T-helper 22 cell (primary cell): Measurements from ENCODE around the gene FUBP3.

ENCODE experiments used
- DNase-seq: peaks from one replicate; pipeline ENCODE4 v3.0.0-alpha.2; 2020; ENCODE audit warnings: low read depth

FUBP3 gene

DNA sequence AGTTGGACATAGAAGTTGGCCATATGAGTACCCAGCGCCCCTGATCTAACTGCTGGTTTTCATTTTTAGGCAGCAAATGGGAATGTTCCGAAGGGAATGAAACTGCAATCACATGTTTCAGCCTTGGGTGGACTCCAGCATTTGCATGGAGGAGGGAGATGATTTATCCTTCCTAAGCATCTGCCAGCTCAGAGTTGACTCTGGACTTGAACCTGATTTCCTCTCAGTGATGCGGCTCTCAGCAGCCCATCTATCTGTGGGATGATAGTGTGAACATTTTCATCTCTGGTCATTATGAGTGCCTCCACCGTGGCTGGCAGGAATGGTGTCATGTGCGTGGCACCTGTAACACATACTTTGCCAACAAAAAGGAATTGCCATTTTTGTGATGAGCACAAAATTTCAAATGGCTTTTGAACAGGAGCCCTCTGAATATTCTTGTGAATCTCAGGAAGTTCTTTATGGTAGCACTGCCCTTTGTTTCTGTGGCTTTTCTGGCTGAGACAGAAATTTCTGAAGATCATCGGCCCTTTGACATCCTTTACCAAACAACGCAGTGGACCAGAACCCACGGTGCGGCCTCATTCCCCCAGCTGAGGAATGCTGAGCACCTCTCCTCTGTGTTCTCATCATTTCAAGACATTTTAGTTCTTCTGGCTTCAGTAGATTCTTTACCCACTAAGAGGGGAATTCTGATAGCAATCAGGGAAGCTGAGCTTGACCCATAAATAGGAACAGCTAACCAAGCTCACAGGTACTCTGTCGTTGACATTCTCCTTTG, 28.5 kb downstream of the FUBP3 start:
- DNase-seq = no peak

DNA sequence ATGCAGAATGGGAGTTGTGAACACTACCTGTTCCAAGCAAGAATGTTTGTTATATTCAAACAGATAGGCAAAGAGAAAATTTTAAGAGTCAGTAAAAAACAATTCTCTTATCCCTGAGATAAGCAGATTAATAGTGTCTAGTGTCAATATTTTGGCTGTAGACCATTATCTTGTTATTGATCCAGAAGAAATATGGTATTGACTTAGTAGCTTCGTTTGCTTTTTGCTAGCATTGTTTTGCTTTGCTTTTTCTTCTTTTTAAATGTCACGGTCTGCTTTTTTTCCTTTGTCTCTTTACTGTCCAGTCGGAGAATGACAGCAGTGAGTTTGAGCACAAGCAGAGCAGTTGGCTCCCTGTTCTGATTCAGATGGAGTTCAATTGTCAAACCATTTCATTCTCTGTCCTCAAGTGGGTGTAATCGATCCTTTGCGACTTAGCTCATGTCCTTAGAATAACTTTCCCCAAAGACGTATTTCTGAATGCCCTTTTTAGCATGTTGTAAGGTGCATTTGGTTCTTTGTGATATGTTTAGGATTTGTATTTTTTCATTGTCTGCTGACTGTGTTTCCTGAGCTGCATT, 29.3 kb downstream of the FUBP3 start:
- no peak for DNase-seq

DNA sequence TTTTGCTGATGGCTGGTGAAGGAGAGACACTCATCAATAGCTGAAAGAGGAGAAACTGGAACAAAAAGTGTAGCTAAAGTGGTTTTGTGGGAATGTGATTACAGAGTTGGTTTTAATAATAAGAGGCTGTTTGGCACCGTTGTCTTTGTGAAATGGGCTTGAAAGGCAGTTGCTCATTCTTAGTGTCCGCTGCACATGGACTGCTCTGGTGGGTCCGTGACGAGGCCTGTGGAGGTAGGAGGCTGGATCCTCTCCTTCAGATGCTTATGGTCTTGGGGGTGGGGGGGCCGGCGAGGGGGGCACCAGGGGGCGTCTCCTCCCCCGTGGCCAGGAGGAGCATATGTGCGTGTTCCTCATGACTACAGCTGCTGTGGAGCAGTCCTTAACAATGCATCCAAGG, 29.8 kb downstream of the FUBP3 start:
- no peak for DNase-seq

DNA sequence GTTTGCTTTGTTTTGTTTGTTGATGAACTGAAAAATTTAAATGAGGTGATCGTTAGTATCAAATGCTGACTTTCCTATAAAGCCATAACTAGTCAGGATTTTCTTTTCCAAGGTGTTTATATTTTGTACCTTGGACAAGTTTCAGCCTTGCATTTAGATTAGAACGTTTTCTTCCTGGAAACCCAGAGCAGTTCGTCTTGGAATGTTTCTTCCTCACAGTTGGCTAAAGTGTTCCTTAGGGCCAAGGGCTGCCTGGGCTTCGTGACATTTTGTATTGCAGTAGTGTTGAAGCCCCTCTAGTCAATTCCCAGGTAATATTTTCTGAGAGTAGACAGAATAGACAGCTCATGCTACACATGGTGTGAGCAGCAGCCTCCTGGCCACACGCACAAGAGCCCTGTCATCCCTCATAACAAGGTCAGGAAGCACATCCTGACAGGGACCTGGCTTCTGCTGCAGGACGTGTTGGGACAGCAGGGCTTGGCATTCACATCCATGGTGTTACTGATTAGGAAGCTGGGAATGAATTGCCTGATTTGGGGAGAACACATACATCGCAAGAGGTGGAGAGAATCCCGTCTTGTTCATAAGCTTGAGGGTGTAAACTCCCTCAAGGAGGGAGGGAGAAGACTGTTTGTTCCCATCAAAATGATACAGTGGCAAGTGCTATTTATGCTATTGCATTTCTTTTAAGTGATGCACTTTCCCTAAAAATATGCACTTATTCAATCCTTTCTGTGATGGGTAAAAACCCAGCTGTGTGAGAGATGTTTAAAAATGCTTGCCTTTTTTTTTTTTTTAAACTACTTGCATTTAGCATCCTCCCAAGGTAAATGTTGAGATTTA, 31.7 kb downstream of the FUBP3 start:
- no peak for DNase-seq

DNA sequence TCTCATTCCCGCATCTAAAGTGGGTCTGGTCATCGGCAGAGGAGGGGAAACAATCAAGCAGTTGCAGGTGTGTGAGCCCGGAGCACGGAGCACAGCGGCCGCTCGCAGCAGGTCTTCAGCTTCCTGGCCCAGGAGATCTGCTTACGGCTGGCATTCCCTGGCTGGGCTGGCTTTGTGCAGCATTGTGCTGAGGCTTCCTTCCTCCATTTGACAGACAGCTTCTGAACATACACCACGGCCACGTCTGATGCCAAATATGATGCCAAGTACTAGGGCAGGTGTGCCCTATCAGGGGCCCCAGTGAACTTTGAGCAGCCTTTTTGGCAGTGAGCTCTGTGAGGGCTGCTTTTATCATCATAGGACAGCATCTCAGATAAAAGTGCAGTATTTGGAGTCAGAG, 37.1 kb downstream of the FUBP3 start:
- DNase-seq = no peak

DNA sequence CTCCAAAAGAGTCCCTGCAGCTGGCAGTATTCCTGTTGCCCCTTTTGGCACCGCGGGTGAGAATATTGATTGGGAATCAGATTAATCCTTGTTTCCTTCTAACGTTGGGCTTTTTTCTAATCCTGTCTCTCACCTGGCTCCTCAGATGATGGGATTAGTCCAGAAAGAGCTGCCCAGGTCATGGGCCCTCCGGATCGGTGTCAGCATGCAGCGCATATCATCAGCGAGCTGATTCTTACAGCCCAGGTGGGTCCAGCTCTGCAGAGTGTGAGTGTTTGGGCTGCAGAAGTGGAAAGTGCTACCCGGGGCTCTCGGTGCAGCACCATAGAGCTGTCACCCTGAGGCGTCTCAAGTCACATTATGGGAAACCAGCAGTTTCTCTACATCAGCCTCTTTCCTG, 44.1 kb downstream of the FUBP3 start:
- DNase-seq = no peak

DNA sequence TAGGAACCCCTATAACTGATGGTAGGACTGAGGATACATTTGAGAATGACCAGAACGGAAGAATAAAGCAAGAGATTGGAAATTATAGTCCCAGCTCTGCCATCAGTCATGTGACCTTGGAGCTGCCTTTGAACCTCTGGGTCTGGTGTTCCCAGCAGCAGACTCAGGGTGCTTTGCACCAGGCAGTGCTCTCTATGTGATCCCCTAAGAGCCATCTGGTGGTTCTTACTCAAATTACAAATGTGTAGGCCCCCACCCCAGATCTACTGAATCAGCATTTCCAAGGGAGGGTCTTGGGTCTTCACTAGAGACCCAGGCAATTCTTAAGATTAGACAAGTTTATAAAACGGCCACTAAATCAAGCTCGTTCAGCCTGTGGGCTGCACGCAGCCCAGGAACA, 44.8 kb downstream of the FUBP3 start:
- no peak for DNase-seq

DNA sequence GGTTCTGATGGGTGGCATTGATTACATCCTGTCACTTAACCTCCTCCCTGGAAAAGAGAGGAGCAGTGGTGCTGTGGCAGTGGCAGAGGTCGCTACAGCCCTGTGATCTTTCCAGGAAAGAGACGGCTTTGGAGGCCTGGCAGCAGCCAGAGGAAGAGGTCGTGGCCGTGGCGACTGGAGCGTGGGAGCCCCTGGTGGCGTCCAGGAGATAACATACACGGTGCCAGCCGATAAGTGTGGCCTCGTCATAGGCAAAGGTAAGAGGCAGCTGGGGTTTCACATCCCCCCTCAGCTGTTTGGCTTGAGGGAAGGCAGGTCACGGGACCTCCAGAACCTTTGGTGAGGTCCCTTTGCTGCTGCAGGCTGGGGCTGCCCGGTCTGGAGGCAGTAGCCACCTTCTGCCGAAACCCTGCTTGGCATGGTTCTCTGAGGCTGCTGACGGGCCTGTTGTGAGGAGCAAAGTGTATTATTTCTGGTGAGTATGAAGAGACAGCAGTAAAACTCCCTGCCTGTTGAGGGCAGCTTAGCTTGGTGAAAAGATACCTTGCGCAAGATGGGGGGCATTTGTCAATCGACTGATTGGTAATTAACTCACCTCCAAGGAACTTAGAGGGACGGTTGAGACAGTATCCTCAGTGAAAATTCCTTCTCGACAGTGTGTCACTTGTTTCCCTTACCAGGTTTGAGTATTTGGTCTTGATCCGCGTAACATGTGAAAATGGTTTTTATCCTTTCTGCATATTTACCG, 47.0 kb downstream of the FUBP3 start:
- no peak for DNase-seq

DNA sequence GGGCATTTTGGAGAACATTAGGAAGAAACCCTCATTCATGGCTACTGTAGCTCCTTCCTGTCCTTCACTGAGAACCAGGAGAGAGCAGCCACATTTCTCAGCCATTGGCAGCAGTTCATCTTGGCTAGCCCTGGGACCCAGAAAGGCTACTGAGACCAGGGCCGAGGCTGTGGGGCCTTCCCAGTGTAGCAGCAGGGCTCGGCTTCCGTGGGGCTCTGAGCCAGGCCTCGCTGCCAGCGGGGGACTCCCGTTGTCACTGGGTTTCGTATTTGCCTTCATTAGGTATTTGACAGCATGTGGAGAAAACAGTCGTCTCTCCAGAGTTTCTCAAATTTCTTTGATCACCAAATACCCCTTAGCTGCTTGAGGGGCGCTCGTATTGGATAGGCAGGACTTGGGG, 47.7 kb downstream of the FUBP3 start:
- no peak for DNase-seq

DNA sequence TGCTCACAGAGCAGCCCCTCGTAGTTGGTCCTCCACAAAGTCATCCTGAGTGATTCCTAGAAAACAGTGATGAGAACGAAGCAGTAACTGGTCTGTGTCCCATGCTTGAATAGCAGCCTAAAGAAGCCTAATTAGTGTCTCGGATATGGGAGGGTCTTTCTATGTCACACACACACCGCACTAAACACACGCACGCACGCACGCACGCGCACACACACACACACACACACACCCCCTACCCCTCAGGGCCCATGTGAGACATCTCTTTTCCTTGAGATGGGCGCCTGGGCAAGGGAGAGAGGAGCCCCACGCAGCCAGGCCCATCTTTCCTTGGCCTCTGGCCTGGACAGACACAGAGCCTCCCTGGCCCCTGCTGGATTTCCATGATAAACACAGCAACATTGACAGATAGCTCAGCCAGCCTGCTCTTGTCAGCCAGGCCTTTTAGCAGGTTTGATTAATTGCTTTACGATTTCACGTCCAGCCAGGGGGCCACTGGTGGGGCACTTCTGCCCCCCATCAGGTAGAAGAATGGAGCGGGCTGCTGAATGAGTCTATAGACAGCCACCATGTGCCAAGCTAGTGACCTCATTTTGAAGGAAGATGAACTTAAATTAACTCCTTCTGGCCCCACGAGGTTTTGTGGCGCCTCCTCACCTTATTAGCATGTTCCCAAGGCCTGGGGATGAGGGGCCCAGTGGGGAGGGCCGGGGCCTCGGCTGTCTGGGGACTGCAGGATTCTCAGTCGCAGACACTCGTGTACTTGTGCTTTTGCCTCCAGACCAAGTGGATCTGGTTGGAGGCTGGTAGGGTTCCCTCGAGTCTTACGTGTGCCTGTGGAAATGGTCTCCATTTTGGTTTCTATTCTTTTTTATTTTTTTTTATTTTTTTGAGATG, 48.8 kb downstream of the FUBP3 start:
- no peak for DNase-seq

DNA sequence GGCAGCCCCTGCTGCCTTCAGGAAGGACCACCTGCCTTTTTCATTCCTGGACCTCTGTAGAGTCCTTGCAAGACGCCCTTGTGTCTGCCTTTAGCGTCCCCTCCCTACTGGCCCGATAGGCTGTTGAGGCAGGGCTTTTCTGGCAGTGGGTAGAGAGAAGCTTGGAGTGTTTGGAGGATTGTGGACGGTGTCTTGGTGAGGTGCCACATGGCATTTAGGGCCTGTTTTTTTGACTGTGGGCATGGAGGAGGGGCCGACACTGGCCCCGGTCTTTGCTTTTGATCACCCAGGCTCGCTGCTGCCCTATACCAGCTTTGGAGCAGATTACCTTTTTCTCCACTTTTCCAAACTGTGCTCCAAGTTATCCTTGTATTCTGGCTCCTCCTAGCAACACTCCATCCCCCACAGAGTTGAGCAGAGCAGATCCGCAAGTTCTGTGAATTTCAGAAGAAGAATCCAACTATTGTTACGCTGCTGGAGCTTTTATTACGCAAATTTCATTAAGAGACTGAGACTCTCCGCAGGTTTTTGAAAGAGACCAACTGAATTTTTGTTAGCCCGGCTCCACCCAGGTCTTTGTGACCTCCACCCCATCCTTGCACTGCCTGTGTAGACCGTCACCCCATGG, 50.2 kb downstream of the FUBP3 start:
- DNase-seq = no peak

DNA sequence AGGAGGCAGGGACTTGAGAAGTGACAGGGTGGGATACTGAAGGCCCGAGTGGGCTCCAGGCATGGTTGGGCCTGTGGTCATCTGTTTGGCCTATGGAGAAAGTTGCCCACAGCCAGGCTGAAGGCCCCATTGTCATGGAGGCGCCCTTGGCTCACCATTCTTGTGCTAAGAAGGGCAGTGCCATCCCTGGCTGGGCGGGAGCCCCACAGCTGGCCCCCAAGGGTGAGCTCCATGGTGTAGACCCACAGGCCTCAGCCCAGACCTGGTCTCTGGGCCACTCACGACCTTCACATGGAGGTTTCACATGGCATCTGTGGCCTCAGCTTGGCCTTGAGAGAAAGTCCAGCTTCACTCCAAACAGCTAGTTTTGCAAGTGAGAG, 50.7 kb downstream of the FUBP3 start:
- no peak for DNase-seq

DNA sequence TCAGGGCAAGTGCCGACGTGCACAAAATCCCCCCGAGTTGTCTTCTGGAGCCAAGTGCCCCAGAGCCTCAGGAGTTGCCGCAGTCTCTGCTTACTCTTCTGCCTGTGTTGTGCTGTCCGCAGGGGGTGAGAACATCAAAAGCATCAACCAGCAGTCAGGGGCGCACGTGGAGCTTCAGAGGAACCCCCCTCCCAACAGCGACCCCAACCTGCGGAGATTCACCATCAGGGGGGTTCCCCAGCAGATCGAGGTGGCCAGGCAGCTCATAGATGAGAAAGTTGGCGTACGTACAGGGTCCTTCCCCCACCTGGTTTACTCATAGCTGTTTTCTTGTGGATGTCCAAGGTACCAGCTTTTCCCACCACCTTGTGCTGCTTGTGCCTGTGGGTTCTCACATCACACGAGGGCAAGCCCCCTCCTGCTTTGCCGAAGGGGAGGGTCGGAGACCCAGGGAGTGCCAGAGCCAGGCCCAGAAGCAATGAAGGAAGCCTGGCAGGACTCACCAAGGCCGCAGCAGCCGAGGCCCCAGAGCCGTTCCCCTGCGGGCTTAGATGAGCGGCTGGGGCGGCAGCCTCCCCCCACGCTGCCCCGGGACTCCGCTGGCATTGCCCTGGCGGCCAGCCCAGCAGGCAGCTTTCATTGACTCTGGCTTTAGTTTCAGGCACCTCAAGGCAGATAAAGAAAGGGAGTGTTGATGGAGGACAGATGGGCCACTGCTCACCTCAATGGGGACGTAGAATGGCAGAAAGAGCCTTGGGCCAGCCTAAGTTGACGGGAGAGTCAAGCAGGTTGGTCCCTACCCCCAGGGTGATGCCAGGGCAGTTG, 51.3 kb downstream of the FUBP3 start:
- no peak for DNase-seq

DNA sequence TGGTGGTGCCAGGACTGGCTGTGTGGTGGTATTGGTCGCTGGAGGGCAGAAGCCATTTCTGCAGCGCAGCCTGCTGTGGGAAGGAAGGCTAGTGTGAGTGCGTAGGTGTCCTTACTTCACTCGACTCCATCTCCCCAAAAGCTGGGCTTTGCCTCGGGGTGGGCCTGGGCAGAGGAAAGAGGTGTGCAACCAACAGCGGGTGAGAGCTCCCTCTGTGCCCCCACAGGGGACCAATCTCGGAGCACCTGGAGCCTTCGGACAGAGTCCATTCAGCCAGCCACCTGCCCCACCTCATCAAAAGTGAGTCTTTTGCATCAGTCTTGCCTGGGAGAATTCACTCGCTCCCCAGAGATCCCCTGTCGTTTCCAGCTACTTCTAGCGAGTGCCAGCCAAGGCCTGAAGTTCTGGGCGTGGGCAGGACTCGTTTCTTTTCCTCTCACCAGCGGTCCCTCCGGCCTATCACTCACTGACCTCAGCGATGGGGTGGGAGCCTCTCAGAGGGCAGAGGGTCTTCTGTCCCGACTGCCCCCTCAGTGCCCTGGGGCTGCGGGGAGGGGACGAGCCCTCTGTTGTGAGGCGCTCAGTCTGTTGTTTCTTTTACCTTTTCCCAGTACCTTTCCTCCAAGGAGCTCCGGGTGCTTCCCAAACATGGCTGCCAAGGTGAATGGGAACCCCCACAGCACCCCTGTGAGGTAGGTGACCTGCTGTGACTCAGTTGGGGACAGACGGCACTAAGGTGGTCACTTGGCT, 52.1 kb downstream of the FUBP3 start:
- no peak for DNase-seq

DNA sequence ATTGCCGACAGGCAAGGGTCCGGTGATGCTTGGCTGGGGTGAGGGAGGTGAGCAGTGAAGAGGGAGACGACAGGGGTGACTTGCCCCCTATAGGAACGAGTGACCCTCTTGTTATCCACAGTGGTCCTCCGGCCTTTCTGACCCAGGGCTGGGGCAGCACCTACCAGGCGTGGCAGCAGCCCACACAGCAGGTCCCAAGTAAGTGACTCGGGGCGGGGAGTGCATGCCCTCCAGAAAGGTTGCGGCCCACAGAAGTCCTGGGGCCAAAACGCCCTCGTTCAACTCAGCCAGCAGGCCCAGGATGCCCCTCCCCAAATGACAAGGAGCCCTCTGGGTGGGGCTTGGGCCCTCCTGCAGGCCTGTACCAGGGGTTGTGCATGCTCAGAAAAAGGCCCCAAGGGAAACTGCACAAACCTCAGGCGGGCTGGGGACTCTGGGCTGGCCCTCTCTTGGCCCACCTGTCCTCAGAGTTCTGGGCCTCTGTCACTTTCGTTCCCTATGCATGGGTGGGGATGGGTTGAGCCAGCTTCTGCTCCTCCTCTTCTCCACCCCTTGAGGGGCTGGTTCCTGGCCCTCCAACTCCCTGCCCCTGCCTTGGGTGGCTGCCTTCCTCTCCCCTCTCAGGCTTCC, 52.8 kb downstream of the FUBP3 start:
- no peak for DNase-seq

DNA sequence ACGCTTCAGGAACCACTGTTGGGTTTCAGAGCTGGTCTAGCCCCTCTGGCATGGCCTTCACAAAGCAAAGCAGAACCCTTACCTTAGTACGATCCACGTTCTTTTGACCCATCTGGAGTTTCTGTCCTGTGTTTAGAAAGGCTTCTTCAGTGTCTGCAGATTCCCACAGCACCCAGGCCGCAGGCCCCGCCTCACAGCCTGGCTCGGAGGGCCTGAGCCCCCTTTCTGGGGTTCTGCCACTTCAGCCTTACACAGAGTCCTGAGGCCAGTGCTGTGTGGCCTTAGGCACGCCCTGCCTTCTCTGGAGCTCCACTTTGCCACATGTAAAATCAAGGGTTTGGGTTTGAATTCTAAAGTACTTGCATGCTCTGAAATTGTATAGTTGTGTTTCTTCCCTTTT, 53.5 kb downstream of the FUBP3 start:
- no peak for DNase-seq

DNA sequence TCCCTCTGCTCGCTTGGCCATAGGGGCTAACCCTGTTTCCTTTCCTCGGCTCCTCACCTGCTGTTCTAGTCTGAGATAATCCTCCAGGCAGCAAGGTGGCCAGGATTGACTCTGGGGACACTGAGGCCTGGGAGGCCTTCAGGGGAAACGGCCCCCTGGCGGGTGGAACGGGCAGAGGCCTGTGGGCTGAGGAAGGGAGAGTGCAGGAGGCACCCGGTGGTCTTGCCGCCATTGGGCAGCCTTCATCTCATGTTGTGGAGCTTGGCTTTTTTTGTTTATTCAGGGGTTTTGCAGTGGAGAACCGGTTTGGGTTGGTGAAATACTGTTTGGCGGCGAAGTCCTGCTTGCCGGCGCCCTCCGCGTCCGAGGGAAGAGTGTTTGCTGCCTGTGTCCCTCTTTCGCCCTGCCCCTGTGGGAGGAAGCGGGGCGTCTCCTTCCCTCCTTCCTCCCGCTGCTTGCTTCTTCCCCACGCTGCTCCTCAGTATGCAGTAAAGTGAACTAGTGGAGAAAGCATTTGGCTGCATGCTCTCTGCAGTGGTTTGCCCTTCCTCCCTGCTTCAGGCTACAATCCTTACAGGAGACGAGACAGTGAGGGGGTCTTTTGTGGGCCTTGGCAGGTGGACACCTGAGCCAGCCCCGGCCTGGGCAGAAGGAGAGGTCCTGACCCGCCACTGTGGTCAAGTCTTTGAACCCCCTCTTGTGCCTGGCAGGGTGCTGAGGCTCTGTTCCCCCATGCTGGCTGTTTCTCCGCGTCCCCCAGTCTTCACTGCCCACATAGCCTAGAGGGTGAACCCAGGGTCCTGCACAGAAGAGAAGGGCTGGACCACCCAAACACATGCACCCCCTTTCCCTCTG, 54.2 kb downstream of the FUBP3 start:
- no peak for DNase-seq
